IPS DF 6.9 (cell line): ENCODE data around the gene TSPAN18.

Experiments
- DNase-seq: peaks from one replicate; pipeline ENCODE4 v3.0.0-alpha.2; 2013; ENCODE audit warnings: low read depth, low spot score
- H3K27ac ChIP-seq: one replicate; pipeline ENCODE4 v1.5.1; 2013; ENCODE audit warnings: low read length, control low read depth
- H3K27me3 ChIP-seq: 2 replicates; pipeline ENCODE4 v1.6.1; 2013; ENCODE audit warnings: mild to moderate bottlenecking, low read length; ENCODE audit not compliant: control insufficient read depth, insufficient read depth
- H3K36me3 ChIP-seq: 2 replicates; pipeline ENCODE4 v1.6.1; 2013; ENCODE audit warnings: low read length; ENCODE audit not compliant: control insufficient read depth, insufficient read depth
- H3K4me1 ChIP-seq: 2 replicates; pipeline ENCODE4 v1.6.1; 2013; ENCODE audit warnings: low read length; ENCODE audit not compliant: control insufficient read depth, insufficient read depth
- H3K4me3 ChIP-seq: 2 replicates; pipeline ENCODE4 v1.5.1; 2013; ENCODE audit warnings: mild to moderate bottlenecking, low read length
- H3K9me3 ChIP-seq: 2 replicates; pipeline ENCODE4 v1.6.1; 2013; ENCODE audit warnings: low read length, inconsistent platforms; ENCODE audit not compliant: control insufficient read depth, insufficient read depth
- WGBS: extraction: QIAGEN DNeasy Blood & Tissue Kit; methylation state at CpG from one replicate; pipeline ENCODE4 v1.1.7; 2013; ENCODE audit warnings: mixed read lengths, missing lambda C conversion rate; ENCODE audit not compliant: insufficient read length, insufficient coverage; 5-methylcytosine and 5-hydroxymethylcytosine counted together

TSPAN18 gene

GRCh38 chr11:44811841-44812448 lies 85.2 kb downstream of the TSPAN18 start:
- no peaks in the 10 kb centered on the region for H3K9me3 ChIP-seq
- H3K36me3 ChIP-seq = no peaks in the 10 kb centered on the region
- no peak overlapping the region for H3K4me3 ChIP-seq
- H3K27ac ChIP-seq = no peak overlapping the region
- WGBS = no CpG with 5 or more reads among the region's 6 CpGs
- H3K4me1 ChIP-seq = no peaks in the 10 kb centered on the region
- DNase-seq = no peak
- no peaks in the 10 kb centered on the region for H3K27me3 ChIP-seq

- Histone ChIP-seq H3K27me3 (no peaks in the 10 kb centered on the region), H3K27ac (no peak overlapping the region), H3K4me3 (no peak overlapping the region), H3K4me1 (no peaks in the 10 kb centered on the region), H3K36me3 (no peaks in the 10 kb centered on the region), H3K9me3 (no peaks in the 10 kb centered on the region)
- no peak for DNase-seq
- no CpG with 5 or more reads among the region's 9 CpGs for WGBS
These were observed 86.2 kb downstream of the TSPAN18 start for GRCh38 chr11:44812971-44813370.

- Histone ChIP-seq H3K4me1 (no peaks in the 10 kb centered on the region), H3K27ac (no peak overlapping the region), H3K4me3 (no peak overlapping the region), H3K9me3 (no peaks in the 10 kb centered on the region), H3K36me3 (no peaks in the 10 kb centered on the region), H3K27me3 (no peaks in the 10 kb centered on the region)
- WGBS = no CpG with 5 or more reads among the region's 4 CpGs
- DNase-seq = no peak
These were observed 86.6 kb downstream of the TSPAN18 start for GRCh38 chr11:44813401-44813800.

DNA sequence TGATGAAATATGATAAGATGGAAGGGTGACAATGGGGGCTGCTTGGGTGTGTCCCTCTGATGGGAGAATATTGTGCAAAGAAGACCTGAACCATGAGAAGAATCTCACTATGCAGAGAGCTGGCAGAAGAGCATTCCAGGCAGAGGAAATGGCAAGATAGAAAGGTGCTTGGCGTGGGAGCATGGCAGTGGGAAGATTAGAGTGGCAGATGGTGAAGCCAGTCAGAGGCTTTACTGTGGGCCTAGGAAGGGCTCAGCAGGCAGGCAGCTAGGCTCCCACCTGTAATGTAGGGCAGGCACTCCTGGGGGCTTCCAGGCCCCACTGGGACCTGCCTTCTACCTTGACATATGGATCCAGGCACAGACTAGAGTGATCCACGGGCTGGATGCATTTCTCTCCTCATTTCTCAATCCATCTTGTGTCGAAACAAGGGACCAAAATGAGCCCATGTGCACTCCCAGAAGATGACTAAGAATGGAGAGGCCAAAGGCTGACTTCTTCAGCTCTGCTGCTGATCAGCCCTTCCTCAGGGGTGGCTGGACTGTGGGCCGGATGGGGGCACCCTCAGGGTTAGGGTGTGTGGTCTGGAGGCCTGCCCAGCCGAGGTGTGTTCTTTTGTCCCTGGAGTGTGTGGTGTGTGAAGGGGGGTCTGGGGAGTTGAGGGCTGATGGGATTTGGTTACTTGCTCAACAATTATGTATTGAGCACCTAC lies 88.3 kb downstream of the TSPAN18 start:
- Histone ChIP-seq H3K36me3 (no peaks in the 10 kb centered on the region), H3K9me3 (no peaks in the 10 kb centered on the region), H3K4me1 (no peaks in the 10 kb centered on the region), H3K4me3 (no peak overlapping the region), H3K27ac (no peak overlapping the region), H3K27me3 (no peaks in the 10 kb centered on the region)
- WGBS = no CpG with 5 or more reads among the region's 5 CpGs
- DNase-seq = no peak

DNA sequence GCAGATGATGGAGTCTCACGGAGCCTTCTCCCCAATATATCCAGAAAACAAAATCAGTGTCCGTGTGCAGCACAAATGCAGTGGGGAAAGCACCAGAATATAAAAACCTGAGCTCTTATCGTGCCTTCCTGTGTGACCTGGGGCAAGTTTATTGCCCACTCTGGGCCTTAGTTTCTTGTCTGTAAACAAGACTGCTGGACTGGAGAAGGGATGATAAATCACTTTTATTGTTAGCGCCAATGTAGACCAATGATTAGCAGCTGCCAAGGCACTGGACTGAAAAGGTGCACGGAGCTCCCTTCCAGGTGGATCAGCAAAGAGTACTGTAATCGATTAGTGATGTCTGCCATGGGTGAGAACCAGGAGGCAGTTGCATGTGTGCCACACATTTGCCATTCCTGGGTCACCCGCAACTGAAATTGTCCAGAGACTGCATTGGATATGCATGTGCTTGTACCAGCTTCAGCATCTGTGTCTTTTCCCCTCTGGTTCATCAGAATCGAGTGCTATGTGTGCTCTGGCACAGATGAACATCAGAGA lies 89.2 kb downstream of the TSPAN18 start:
- Histone ChIP-seq H3K9me3 (no peaks in the 10 kb centered on the region), H3K36me3 (no peaks in the 10 kb centered on the region), H3K27ac (no peak overlapping the region), H3K4me3 (no peak overlapping the region), H3K4me1 (no peaks in the 10 kb centered on the region), H3K27me3 (no peaks in the 10 kb centered on the region)
- WGBS = no CpG with 5 or more reads among the region's 8 CpGs
- DNase-seq = no peak

DNA sequence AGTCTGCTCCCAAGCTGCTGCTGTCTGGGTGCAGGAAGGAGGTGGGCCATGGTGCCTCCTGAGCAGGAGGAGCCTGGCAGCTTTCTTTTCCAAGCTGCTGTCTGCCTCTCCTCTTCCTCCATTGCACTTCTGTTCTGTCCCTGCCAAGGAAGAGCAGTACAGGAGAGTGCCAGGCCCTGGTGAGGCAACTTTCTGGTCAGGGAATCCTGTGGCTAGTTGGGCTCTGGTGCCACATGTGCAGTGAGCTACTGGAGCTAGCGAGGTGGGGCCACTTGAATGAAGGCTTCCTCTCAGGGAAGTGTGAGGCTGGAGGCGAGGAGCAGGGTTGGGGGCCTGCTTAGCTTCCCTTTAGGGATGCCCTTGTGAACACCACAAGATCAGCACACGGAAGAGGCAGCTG lies 90.0 kb downstream of the TSPAN18 start:
- H3K36me3 ChIP-seq = no peaks in the 10 kb centered on the region
- no peaks in the 10 kb centered on the region for H3K27me3 ChIP-seq
- no peaks in the 10 kb centered on the region for H3K9me3 ChIP-seq
- no peaks in the 10 kb centered on the region for H3K4me1 ChIP-seq
- H3K4me3 ChIP-seq = no peak overlapping the region
- no peak overlapping the region for H3K27ac ChIP-seq
- WGBS = no CpG with 5 or more reads among the region's 3 CpGs
- DNase-seq = no peak

GRCh38 chr11:44817207-44817949 lies 90.6 kb downstream of the TSPAN18 start:
- Histone ChIP-seq H3K4me1 (no peaks in the 10 kb centered on the region), H3K4me3 (no peak overlapping the region), H3K27ac (no peak overlapping the region), H3K36me3 (no peaks in the 10 kb centered on the region), H3K9me3 (no peaks in the 10 kb centered on the region), H3K27me3 (no peaks in the 10 kb centered on the region)
- no CpG with 5 or more reads among the region's 4 CpGs for WGBS
- no peak for DNase-seq

DNA sequence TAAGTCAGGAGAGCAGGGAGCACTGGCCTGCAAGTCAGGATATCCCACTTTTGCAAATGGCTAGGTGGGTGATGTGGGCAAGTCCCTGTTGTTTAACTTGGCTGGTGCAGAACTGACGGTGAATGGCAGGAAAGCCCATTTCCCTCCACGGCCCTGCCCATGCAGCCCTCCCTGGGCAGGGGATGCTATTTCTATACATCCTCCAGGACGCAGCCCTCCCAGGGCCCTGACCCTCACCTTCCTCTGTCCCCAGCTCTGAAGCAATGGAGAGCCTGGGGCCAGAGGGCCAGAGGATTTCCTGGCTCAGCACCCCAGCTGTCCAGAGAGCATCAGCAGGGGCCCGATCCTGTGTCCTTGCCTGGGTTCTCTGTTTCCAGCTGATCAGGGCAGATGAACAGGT lies 91.3 kb downstream of the TSPAN18 start:
- no peaks in the 10 kb centered on the region for H3K36me3 ChIP-seq
- no peaks in the 10 kb centered on the region for H3K9me3 ChIP-seq
- no CpG with 5 or more reads among the region's 4 CpGs for WGBS
- H3K4me1 ChIP-seq = no peaks in the 10 kb centered on the region
- H3K27ac ChIP-seq = no peak overlapping the region
- DNase-seq = no peak
- H3K4me3 ChIP-seq = no peak overlapping the region
- no peaks in the 10 kb centered on the region for H3K27me3 ChIP-seq

- no CpG with 5 or more reads among the region's 8 CpGs for WGBS
- Histone ChIP-seq H3K9me3 (no peaks in the 10 kb centered on the region), H3K27ac (no peak overlapping the region), H3K4me1 (no peaks in the 10 kb centered on the region), H3K4me3 (no peak overlapping the region), H3K36me3 (no peaks in the 10 kb centered on the region), H3K27me3 (no peaks in the 10 kb centered on the region)
- DNase-seq = no peak
These were observed 92.6 kb downstream of the TSPAN18 start for GRCh38 chr11:44819346-44819745.

- Histone ChIP-seq H3K27ac (no peak overlapping the region), H3K4me1 (peaks cover 7% of the 10 kb centered on the region), H3K4me3 (no peak overlapping the region; the same call in 1 of the 2 replicates), H3K36me3 (no peaks in the 10 kb centered on the region), H3K9me3 (no peaks in the 10 kb centered on the region), H3K27me3 (no peaks in the 10 kb centered on the region)
- WGBS = no CpG with 5 or more reads among the region's 2 CpGs
- DNase-seq = no peak
These were observed 95.6 kb downstream of the TSPAN18 start for GRCh38 chr11:44822369-44822768.
